IMR-90 (cell line): ENCODE data around the gene GGACT.

Source experiments
- CTCF ChIP-seq: conservative IDR thresholded peaks from 2 replicates; pipeline ENCODE4 v1.5.1; 2012; ENCODE audit warnings: mild to moderate bottlenecking, low read depth, low read length, improper control_type of control experiment
- POLR2A ChIP-seq: IDR thresholded peaks from 2 replicates; pipeline ENCODE4 v1.6.1; 2012; ENCODE audit warnings: mild to moderate bottlenecking, low read depth, low read length
- RAD21 ChIP-seq: IDR thresholded peaks from 2 replicates; pipeline ENCODE4 v1.6.1; 2012; ENCODE audit warnings: low read length, improper control_type of control experiment

- no peak for TF ChIP-seq CTCF
- TF ChIP-seq RAD21 = no peak
- TF ChIP-seq POLR2A = no peak
Measured at GRCh38 chr13:100600915-100601314, 12.3 kb upstream of the GGACT start.
